WI38 (cell line): Measurements from ENCODE around the gene TLR5.
A peak's percentile ranks its signal among the peaks of the same experiment; 100 is the strongest.

Source experiments
- H3K4me3 ChIP-seq: 2 replicates; pipeline ENCODE4 v1.5.1; 2011; ENCODE audit warnings: low read depth, mild to moderate bottlenecking, control low read depth, low read length
- CTCF ChIP-seq: IDR thresholded peaks from 2 replicates; pipeline ENCODE4 v1.5.1; 2012; ENCODE audit warnings: low read depth, mild to moderate bottlenecking, control low read depth, low read length

The TLR5 gene

GRCh38 chr1:223142795-223143536 is at the start of gene TLR5:
Gene TLR5, minus strand, starts transcription at chr1:223143248. Its CDS starts 30,217 bp downstream, at chr1:223113031.
- peak; percentile 69 for TF ChIP-seq CTCF
- peak within 1 kb of the TSS; percentile 63 for H3K4me3 ChIP-seq

GRCh38 chr1:223189903-223190724 is 47.1 kb upstream of the TLR5 start:
- no peak for TF ChIP-seq CTCF
- no peak overlapping the region for H3K4me3 ChIP-seq

- TF ChIP-seq CTCF, result no peak
- H3K4me3 ChIP-seq, result no peak overlapping the region
These were observed 46.5 kb upstream of the TLR5 start for GRCh38 chr1:223189525-223189902.

- no peak for TF ChIP-seq CTCF
- no peak overlapping the region for H3K4me3 ChIP-seq
These were observed 45.7 kb upstream of the TLR5 start for GRCh38 chr1:223188618-223189356.

GRCh38 chr1:223186800-223187199 is 43.8 kb upstream of the TLR5 start:
- TF ChIP-seq CTCF, result no peak
- no peak overlapping the region for H3K4me3 ChIP-seq

GRCh38 chr1:223183268-223183862 is 40.3 kb upstream of the TLR5 start:
- TF ChIP-seq CTCF, result no peak
- no peak overlapping the region for H3K4me3 ChIP-seq
